Stimulated activated CD4-positive, alpha-beta T cell treated with anti-CD3 and anti-CD28 coated beads, Interleukin-1b, Interleukin-23, amount 100 ng/mL, for 48 hours (primary cell): ENCODE data around the gene PCGF3.
"Not testable (repeated sequence)": the region's sequence is repeated elsewhere in the genome, so short reads cannot be mapped to it uniquely, and the experiment has no call there.

ENCODE experiments used
- DNase-seq: peaks from one replicate; pipeline ENCODE4 v3.0.0-alpha.2; 2020

The PCGF3 gene

GRCh38 chr4:725391-726234 lies 20.0 kb downstream of the PCGF3 start:
- no peak for DNase-seq

- no peak for DNase-seq
Measured at GRCh38 chr4:726235-726787, 20.7 kb downstream of the PCGF3 start.

- DNase-seq: no peak
Measured at GRCh38 chr4:726838-727237, 21.2 kb downstream of the PCGF3 start.

- no peak for DNase-seq
Measured at GRCh38 chr4:727576-727975, 21.9 kb downstream of the PCGF3 start.

GRCh38 chr4:729336-730315 lies 24.0 kb downstream of the PCGF3 start:
- DNase-seq: no peak

- DNase-seq: no peak
Measured at GRCh38 chr4:730511-730910, 24.9 kb downstream of the PCGF3 start.

- not testable (repeated sequence) for DNase-seq
Measured at GRCh38 chr4:730946-731904, 25.6 kb downstream of the PCGF3 start.

GRCh38 chr4:731954-732353 lies 26.3 kb downstream of the PCGF3 start:
- DNase-seq: not testable (repeated sequence)

- DNase-seq: no peak
Measured at GRCh38 chr4:732486-732885, 26.9 kb downstream of the PCGF3 start.

GRCh38 chr4:732911-733630 lies 27.4 kb downstream of the PCGF3 start:
- DNase-seq: no peak

- no peak for DNase-seq
Measured at GRCh38 chr4:733631-733980, 28.0 kb downstream of the PCGF3 start.

- DNase-seq: no peak
Measured at GRCh38 chr4:734075-734474, 28.4 kb downstream of the PCGF3 start.

- DNase-seq: no peak
Measured at GRCh38 chr4:734951-735350, 29.3 kb downstream of the PCGF3 start.

- no peak for DNase-seq
Measured at GRCh38 chr4:735583-735982, 30.0 kb downstream of the PCGF3 start.

- DNase-seq: not testable (repeated sequence)
Measured at GRCh38 chr4:736561-736960, 30.9 kb downstream of the PCGF3 start.

- DNase-seq: no peak
Measured at GRCh38 chr4:738781-739280, 33.2 kb downstream of the PCGF3 start.

- no peak for DNase-seq
Measured at GRCh38 chr4:739569-739968, 33.9 kb downstream of the PCGF3 start.

GRCh38 chr4:740011-740410 lies 34.4 kb downstream of the PCGF3 start:
- DNase-seq: no peak

GRCh38 chr4:740656-741282 lies 35.1 kb downstream of the PCGF3 start:
- DNase-seq: no peak

GRCh38 chr4:742096-742741 lies 36.6 kb downstream of the PCGF3 start:
- no peak for DNase-seq
